Glutamatergic neuron (in vitro differentiated cells): ENCODE measurements around the gene CACNA1G. TPM values are rescaled to one million over a fixed set of nuclear protein-coding genes. Genes with fewer than 3 reads are reported as not detected.

Source experiments
- DNase-seq: peaks from one replicate; pipeline ENCODE4 v3.0.0; 2022
- H3K27ac Mint-ChIP-seq: one replicate; pipeline ENCODE4 v1.8.0; 2020; ENCODE audit warnings: mild to moderate bottlenecking, mixed read lengths, inconsistent platforms; ENCODE audit not compliant: unreplicated experiment
- H3K27me3 Mint-ChIP-seq: one replicate; pipeline ENCODE4 v1.8.0; 2020; ENCODE audit warnings: mild to moderate bottlenecking, moderate library complexity, mixed read lengths, inconsistent platforms; ENCODE audit not compliant: unreplicated experiment
- H3K36me3 Mint-ChIP-seq: one replicate; pipeline ENCODE4 v1.8.0; 2020; ENCODE audit warnings: mild to moderate bottlenecking, mixed read lengths, inconsistent platforms; ENCODE audit not compliant: unreplicated experiment
- H3K4me1 Mint-ChIP-seq: one replicate; pipeline ENCODE4 v1.8.0; 2020; ENCODE audit warnings: mild to moderate bottlenecking, low read depth, mixed read lengths, inconsistent platforms; ENCODE audit not compliant: unreplicated experiment
- H3K4me3 Mint-ChIP-seq: one replicate; pipeline ENCODE4 v1.8.0; 2020; ENCODE audit warnings: mild to moderate bottlenecking, mixed read lengths, inconsistent platforms; ENCODE audit not compliant: unreplicated experiment
- H3K9me3 Mint-ChIP-seq: one replicate; pipeline ENCODE4 v1.8.0; 2020; ENCODE audit warnings: mild to moderate bottlenecking, moderate library complexity, mixed read lengths, inconsistent platforms; ENCODE audit not compliant: unreplicated experiment
- CTCF ChIP-seq: fragments of 200-600 bp; sonication (generic); IDR thresholded peaks from one replicate; pipeline ENCODE4 v1.5.0; 2021; ENCODE audit not compliant: partially characterized antibody, unreplicated experiment
- long read RNA-seq: library from polyadenylated mRNA; unstranded; transcript quantifications from one replicate; pipeline ENCODE4 v2.0.0, GENCODE V29; 2020; ENCODE audit not compliant: unreplicated experiment
- total RNA-seq: library from RNA; stranded (reverse); fragmentation: NEBNext Ultra II Directional; extraction: Animal tissue kit (Norgen Biotek cat#: 25700); gene quantifications from one replicate; pipeline ENCODE4 v1.2.1, GENCODE V29; 2021; ENCODE audit not compliant: unreplicated experiment

The CACNA1G gene
- 2.2 TPM for total RNA-seq
- long read RNA-seq = 0 reads

GRCh38 chr17:50560185-50560824, at the start of gene CACNA1G:
CACNA1G (plus strand) TSS chr17:50560715; CDS start chr17:50561460, 745 bp downstream.
- peak; percentile 92 for DNase-seq
- Mint-ChIP-seq H3K4me3 (peak within 1 kb of the TSS; percentile 63), H3K27ac (no peak within 1 kb of the TSS), H3K4me1 (peaks cover 30% of the 10 kb centered on the region), H3K27me3 (peaks cover 15% of the 10 kb centered on the region), H3K36me3 (no peaks in the 10 kb centered on the region), H3K9me3 (peaks cover 6% of the 10 kb centered on the region)
- no peak for TF ChIP-seq CTCF

GRCh38 chr17:50511058-50511457, 49.5 kb upstream of the CACNA1G start:
- no peak for DNase-seq
- Mint-ChIP-seq H3K27ac (no peak overlapping the region), H3K27me3 (peaks cover 9% of the 10 kb centered on the region), H3K36me3 (no peaks in the 10 kb centered on the region), H3K9me3 (peaks cover 4% of the 10 kb centered on the region), H3K4me1 (peaks cover 10% of the 10 kb centered on the region), H3K4me3 (no peak overlapping the region)
- TF ChIP-seq CTCF = no peak

DNA sequence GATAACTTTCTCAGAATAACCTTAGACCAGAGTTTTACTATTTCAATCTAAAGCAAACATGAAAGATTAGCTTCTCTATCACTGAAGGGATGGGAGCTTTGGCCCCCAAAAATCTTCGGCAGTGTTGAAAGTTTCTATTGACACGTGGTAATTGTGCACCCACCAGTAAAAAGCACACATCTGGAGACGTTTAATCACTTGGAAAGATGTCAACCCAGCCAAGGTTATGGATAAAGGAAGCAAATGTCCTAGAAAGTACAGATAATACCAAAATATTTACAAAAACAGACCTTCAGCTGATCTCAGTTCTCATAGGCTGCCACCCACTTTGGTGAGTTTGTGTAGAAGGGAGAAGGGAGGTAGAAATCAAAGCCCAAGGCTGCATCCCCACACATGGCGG, 47.0 kb upstream of the CACNA1G start:
- Mint-ChIP-seq H3K4me1 (peaks cover 13% of the 10 kb centered on the region), H3K27me3 (peaks cover 9% of the 10 kb centered on the region), H3K9me3 (no peaks in the 10 kb centered on the region), H3K27ac (no peak overlapping the region), H3K4me3 (no peak overlapping the region), H3K36me3 (no peaks in the 10 kb centered on the region)
- no peak for TF ChIP-seq CTCF
- no peak for DNase-seq

DNA sequence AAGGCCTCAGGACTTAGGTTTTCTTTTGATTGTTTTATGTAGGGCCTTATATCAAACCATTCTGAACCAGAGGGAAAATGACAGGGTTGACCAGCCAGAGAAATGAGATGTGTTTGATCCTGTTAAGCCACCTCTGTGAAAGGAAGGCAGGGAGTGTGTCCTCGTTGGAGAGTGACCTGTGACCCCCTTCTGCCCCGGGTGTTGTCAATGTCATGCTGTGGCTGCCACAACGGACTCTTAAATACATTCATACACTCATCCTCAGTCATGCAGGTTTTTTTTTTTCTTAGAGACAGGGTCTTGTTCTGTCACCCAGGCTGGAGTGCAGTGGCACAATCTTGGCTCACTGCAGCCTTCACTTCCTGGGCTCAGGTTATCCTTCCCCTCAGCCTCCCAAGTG, 46.1 kb upstream of the CACNA1G start:
- TF ChIP-seq CTCF = no peak
- H3K27ac Mint-ChIP-seq = no peak overlapping the region
- H3K27me3 Mint-ChIP-seq = peaks cover 5% of the 10 kb centered on the region
- H3K4me3 Mint-ChIP-seq = no peak overlapping the region
- peaks cover 18% of the 10 kb centered on the region for H3K4me1 Mint-ChIP-seq
- H3K9me3 Mint-ChIP-seq = no peaks in the 10 kb centered on the region
- H3K36me3 Mint-ChIP-seq = no peaks in the 10 kb centered on the region
- no peak for DNase-seq

DNA sequence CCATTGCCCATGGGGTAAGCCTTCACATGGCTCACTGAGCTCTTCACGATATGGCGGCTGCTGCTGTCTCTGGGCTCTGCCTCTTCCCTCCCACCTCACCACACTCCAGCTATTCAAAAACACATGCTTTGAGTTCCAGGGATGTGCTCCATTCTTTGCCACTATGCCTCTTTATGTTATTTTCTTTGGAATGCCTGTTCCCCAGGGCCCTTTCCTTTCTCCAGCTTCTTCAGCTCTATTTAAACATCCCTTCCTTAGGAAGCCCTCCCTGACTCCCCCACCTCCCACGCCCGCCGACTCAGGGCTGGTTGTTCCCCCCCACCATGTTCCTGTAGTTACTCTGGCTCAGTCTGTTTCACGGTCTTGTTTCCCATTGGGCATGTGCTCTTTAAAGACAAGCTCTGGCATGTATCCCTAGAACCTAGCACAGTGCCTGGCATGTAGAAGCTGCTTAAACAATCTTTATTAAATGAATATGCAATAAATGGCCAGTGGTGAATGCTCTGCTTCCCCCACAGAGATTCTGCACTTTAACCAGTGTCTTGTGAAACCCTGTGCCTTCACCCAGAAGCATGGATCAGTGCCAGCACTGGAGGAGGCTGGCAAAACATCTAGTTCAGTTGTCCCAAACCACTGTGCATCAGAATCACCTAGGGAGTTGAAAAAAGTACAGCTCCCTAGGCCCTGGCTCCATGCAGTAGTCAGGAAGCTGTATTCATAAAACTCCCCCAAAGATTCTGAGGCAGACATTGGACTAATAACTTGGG, 45.4 kb upstream of the CACNA1G start:
- Mint-ChIP-seq H3K4me3 (no peak overlapping the region), H3K9me3 (no peaks in the 10 kb centered on the region), H3K4me1 (peaks cover 18% of the 10 kb centered on the region), H3K36me3 (no peaks in the 10 kb centered on the region), H3K27ac (no peak overlapping the region), H3K27me3 (peaks cover 5% of the 10 kb centered on the region)
- no peak for TF ChIP-seq CTCF
- no peak for DNase-seq
